Caco-2 (cell line): Measurements from ENCODE around the gene TMPRSS3. TPM values are rescaled to one million over a fixed set of nuclear protein-coding genes. Genes with fewer than 3 reads are reported as not detected.
"Not testable (repeated sequence)": the region's sequence is repeated elsewhere in the genome, so short reads cannot be mapped to it uniquely, and the experiment has no call there.

Experiments used
- BruUV-seq: library from RNA; stranded (reverse); fragments of 400-500 nt; replicated peaks from 2 replicates; lab custom pipeline; 2021; lab: Mats Ljungman, UMichigan
- CTCF ChIA-PET: fragments of 300-600 bp; sonication (Branson Sonifier 250); formaldehyde crosslinking; loops from one replicate; lab custom pipeline; 2022; ENCODE audit warnings: antibody characterized with exemption; lab: Charles Lee
- POLR2A ChIA-PET: fragments of 300-600 bp; sonication (Branson Sonifier 250); formaldehyde crosslinking; loops from one replicate; lab custom pipeline; 2022; ENCODE audit warnings: antibody characterized with exemption; lab: Charles Lee
- DNase-seq, 2 experiments: peaks; one replicate each; pipeline versions ENCODE4 v3.0.0 to v3.0.0-alpha.2; 2020 to 2022
- H3K27me3 ChIP-seq: replicated peaks from 2 replicates; pipeline ENCODE4 v1.6.0; 2011; ENCODE audit warnings: low read length; ENCODE audit not compliant: control insufficient read depth, insufficient read depth
- H3K36me3 ChIP-seq: 2 replicates; pipeline ENCODE4 v1.5.1; 2011; ENCODE audit warnings: low read length; ENCODE audit not compliant: control insufficient read depth, insufficient read depth
- H3K4me1 ChIP-seq: fragments of 250-450 bp; sonication (Bioruptor Pico); 2 replicates; pipeline ENCODE4 v1.5.1; 2020; ENCODE audit warnings: mild to moderate bottlenecking
- H3K4me3 ChIP-seq: 2 replicates; pipeline ENCODE4 v1.5.1; 2011; ENCODE audit warnings: low read depth, mild to moderate bottlenecking, control low read depth, low read length
- H3K9me3 ChIP-seq: fragments of 250-450 bp; sonication (Bioruptor Pico); 2 replicates; pipeline ENCODE4 v1.5.1; 2020; ENCODE audit warnings: mild to moderate bottlenecking, moderate library complexity
- H3K27ac Mint-ChIP-seq: one replicate; pipeline ENCODE4 v1.8.0; 2022; ENCODE audit warnings: mixed read lengths; ENCODE audit not compliant: unreplicated experiment
- H3K27me3 Mint-ChIP-seq: one replicate; pipeline ENCODE4 v1.8.0; 2022; ENCODE audit warnings: mixed read lengths; ENCODE audit not compliant: insufficient read depth, unreplicated experiment
- H3K36me3 Mint-ChIP-seq: one replicate; pipeline ENCODE4 v1.8.0; 2022; ENCODE audit warnings: mild to moderate bottlenecking, mixed read lengths; ENCODE audit not compliant: insufficient read depth, unreplicated experiment
- H3K4me1 Mint-ChIP-seq: one replicate; pipeline ENCODE4 v1.8.0; 2022; ENCODE audit warnings: low read depth, mixed read lengths; ENCODE audit not compliant: unreplicated experiment
- H3K4me3 Mint-ChIP-seq: one replicate; pipeline ENCODE4 v1.8.0; 2022; ENCODE audit warnings: mild to moderate bottlenecking, moderate library complexity, mixed read lengths; ENCODE audit not compliant: unreplicated experiment
- H3K9me3 Mint-ChIP-seq: one replicate; pipeline ENCODE4 v1.8.0; 2022; ENCODE audit warnings: mixed read lengths; ENCODE audit not compliant: unreplicated experiment
- intact Hi-C: fragments of 100-400 bp; cut with micrococcal nuclease; formaldehyde crosslinking; loops from one replicate; pipeline ENCODE4 v1.10.0; 2022; ENCODE audit not compliant: unreplicated experiment
- total RNA-seq: library from RNA; stranded (reverse); gene quantifications from 2 replicates; pipeline ENCODE4 v1.2.3, GENCODE V29; 2022
- TF ChIP-seq, protein P1 (sequence below), 2 experiments: fragments of 200-600 bp in 1 of 2; IDR thresholded peaks; 1 replicate in 1 of 2; 2 replicates in 1 of 2; pipeline versions ENCODE4 v1.5.1 to v1.8.0; 2011 to 2022; ENCODE audit warnings: antibody characterized with exemption in 1 of 2, control low read depth in 1 of 2, inconsistent platforms in 1 of 2, low read depth in 1 of 2, low read length in 1 of 2, mild to moderate bottlenecking in 1 of 2, moderate library complexity in 1 of 2; ENCODE audit not compliant: insufficient read depth in 1 of 2, severe bottlenecking in 1 of 2, unreplicated experiment in 1 of 2

Gene TMPRSS3
- total RNA-seq, 1 experiment from 2014 or later, result not detected

DNA sequence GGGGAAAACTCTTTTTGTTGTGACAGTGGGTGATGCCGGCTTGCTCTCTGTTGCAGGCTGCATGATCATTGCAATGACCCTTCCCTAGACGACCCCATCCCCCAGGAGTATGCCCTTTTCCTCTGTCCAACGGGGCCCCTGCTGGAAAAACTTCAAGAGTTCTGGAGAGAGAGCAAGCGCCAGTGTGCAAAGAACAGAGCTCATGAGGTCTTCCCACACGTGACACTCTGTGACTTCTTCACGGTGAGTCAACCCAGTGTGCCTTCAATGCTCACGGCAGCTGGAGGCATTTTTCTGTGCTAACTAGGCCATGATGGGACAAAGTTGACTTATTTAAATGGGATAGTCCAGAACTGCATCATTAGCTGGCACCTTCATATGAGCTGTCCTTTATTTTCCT, 13.5 kb upstream of the TMPRSS3 start:
- TF ChIP-seq, protein P1, sequence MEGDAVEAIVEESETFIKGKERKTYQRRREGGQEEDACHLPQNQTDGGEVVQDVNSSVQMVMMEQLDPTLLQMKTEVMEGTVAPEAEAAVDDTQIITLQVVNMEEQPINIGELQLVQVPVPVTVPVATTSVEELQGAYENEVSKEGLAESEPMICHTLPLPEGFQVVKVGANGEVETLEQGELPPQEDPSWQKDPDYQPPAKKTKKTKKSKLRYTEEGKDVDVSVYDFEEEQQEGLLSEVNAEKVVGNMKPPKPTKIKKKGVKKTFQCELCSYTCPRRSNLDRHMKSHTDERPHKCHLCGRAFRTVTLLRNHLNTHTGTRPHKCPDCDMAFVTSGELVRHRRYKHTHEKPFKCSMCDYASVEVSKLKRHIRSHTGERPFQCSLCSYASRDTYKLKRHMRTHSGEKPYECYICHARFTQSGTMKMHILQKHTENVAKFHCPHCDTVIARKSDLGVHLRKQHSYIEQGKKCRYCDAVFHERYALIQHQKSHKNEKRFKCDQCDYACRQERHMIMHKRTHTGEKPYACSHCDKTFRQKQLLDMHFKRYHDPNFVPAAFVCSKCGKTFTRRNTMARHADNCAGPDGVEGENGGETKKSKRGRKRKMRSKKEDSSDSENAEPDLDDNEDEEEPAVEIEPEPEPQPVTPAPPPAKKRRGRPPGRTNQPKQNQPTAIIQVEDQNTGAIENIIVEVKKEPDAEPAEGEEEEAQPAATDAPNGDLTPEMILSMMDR (IDR thresholded peaks at IDR 0.05; ENCODE audit: insufficient read depth in 1 of 2, low read depth in 1 of 2, low read length in 1 of 2, severe bottlenecking in 1 of 2, unreplicated experiment in 1 of 2), result no peak
- H3K4me1 ChIP-seq, result no peaks in the 10 kb centered on the region
- Mint-ChIP-seq H3K27me3 (no peaks in the 10 kb centered on the region), H3K9me3 (no peaks in the 10 kb centered on the region), H3K27ac (no peak overlapping the region), H3K36me3 (no peaks in the 10 kb centered on the region), H3K4me1 (no peaks in the 10 kb centered on the region), H3K4me3 (no peak overlapping the region)
- no peak overlapping the region for H3K4me3 ChIP-seq
- no peaks in the 10 kb centered on the region for H3K27me3 ChIP-seq
- H3K9me3 ChIP-seq, result no peaks in the 10 kb centered on the region
- intact Hi-C loops, result no loop called here
- no peaks in the 10 kb centered on the region for H3K36me3 ChIP-seq
- BruUV-seq, result no TSS peak
- POLR2A ChIA-PET, result no interaction called here
- no peak for DNase-seq
- CTCF ChIA-PET, result no interaction called here

DNA sequence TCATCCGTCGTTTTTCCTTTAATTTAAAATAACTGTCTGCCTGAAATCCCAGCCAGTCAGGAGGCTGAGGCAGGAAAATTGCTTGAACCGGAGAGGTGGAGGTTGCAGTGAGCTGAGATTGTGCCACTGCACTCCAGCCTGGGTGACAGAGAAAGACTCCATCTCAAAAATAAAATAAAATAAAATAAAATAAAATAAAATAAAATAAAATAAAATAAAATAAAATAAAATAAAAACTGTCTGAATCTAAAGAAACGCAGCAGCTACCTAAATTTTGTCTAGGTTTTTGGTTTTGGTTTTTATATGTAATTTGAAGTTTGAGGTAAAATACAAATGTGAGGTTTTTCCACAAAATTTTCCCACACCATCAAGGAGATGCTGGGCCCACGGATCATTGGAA, 12.9 kb upstream of the TMPRSS3 start:
- H3K4me1 Mint-ChIP-seq, H3K4me1 ChIP-seq, H3K4me3 ChIP-seq, H3K36me3 Mint-ChIP-seq, H3K9me3 Mint-ChIP-seq, H3K36me3 ChIP-seq, DNase-seq, CTCF ChIA-PET, POLR2A ChIA-PET, H3K9me3 ChIP-seq, H3K4me3 Mint-ChIP-seq, H3K27ac Mint-ChIP-seq, BruUV-seq, intact Hi-C loops, H3K27me3 Mint-ChIP-seq, H3K27me3 ChIP-seq: not testable (repeated sequence)

DNA sequence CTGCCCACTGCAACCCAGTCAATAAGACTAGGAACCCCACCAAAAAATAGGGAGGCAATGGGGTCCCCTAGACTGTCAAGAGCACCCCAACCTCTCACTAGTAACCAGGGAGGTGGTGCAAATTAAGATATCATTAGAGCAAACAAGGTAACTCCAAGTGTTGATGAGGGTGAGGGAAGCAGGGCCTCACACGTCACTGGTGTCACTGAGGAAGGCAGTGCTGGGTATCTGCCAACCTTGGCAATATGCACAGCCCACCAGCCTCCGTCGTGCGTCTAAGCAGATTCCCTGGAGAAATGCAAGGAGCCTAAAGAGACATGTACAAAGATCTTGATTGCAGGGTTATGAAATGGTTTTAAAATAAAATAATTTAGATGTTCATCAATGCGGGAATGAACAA, 11.6 kb upstream of the TMPRSS3 start:
- no peak overlapping the region for H3K4me3 ChIP-seq
- H3K4me1 ChIP-seq, result no peaks in the 10 kb centered on the region
- no peaks in the 10 kb centered on the region for H3K27me3 ChIP-seq
- no peak overlapping the region for H3K4me3 Mint-ChIP-seq
- H3K9me3 ChIP-seq, result no peaks in the 10 kb centered on the region; the same call in 1 of the 2 replicates
- no peak overlapping the region for H3K27ac Mint-ChIP-seq
- no peaks in the 10 kb centered on the region for H3K27me3 Mint-ChIP-seq
- no peaks in the 10 kb centered on the region for H3K9me3 Mint-ChIP-seq
- TF ChIP-seq, protein P1 (IDR thresholded peaks at IDR 0.05; ENCODE audit: insufficient read depth in 1 of 2, low read depth in 1 of 2, low read length in 1 of 2, severe bottlenecking in 1 of 2, unreplicated experiment in 1 of 2), result no peak
- no peaks in the 10 kb centered on the region for H3K36me3 ChIP-seq
- BruUV-seq, result no TSS peak
- CTCF ChIA-PET, result no interaction called here
- no peaks in the 10 kb centered on the region for H3K36me3 Mint-ChIP-seq
- POLR2A ChIA-PET, result no interaction called here
- DNase-seq, result no peak
- no peaks in the 10 kb centered on the region for H3K4me1 Mint-ChIP-seq
- intact Hi-C loops, result no loop called here

DNA sequence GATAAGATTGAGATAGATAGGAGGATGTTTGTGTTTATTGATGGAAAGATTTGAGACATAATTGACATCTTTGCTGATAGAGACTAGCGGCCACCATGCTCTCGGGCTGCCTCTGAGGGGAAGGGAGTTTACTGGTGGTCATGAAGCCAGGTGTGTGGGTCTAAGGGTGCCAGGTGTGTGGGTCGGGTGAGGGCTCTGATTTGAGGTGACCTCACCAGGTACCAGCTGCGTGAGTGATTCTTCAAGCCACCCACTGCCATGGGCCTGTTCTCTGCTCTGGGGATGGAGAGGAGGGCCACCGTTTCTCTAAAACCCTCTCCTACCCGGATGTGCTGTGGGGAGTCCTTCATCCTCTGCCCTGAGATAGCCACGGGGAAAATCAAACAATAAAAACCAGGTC, 11.0 kb upstream of the TMPRSS3 start:
- no peak overlapping the region for H3K4me3 Mint-ChIP-seq
- no peak for DNase-seq
- no peaks in the 10 kb centered on the region for H3K4me1 Mint-ChIP-seq
- no peak overlapping the region for H3K27ac Mint-ChIP-seq
- no peak overlapping the region for H3K4me3 ChIP-seq
- peaks cover 6% of the 10 kb centered on the region for H3K9me3 Mint-ChIP-seq
- no peaks in the 10 kb centered on the region for H3K4me1 ChIP-seq
- H3K36me3 ChIP-seq, result no peaks in the 10 kb centered on the region
- H3K27me3 Mint-ChIP-seq, result no peaks in the 10 kb centered on the region
- BruUV-seq, result no TSS peak
- TF ChIP-seq, protein P1 (IDR thresholded peaks at IDR 0.05; ENCODE audit: insufficient read depth in 1 of 2, low read depth in 1 of 2, low read length in 1 of 2, severe bottlenecking in 1 of 2, unreplicated experiment in 1 of 2), result no peak
- H3K9me3 ChIP-seq, result no peaks in the 10 kb centered on the region; the same call in 1 of the 2 replicates
- CTCF ChIA-PET, result no interaction called here
- no peaks in the 10 kb centered on the region for H3K36me3 Mint-ChIP-seq
- POLR2A ChIA-PET, result no interaction called here
- no peaks in the 10 kb centered on the region for H3K27me3 ChIP-seq
- intact Hi-C loops, result no loop called here
